RWPE2 (cell line): ENCODE data around the gene MARF1.
"Not testable (repeated sequence)": the region's sequence is repeated elsewhere in the genome, so short reads cannot be mapped to it uniquely, and the experiment has no call there.

ENCODE experiments used
- ATAC-seq: fragments of 200-7000 bp; cut with Tn5 transposase; 3 replicates; pipeline ENCODE4 v1.9.1; 2021; ENCODE audit warnings: low read depth
- DNase-seq: peaks from one replicate; pipeline ENCODE4 v3.0.0-alpha.2; 2020; ENCODE audit warnings: low spot score
- H3K27ac ChIP-seq: fragments of 450-650 bp; 2 replicates; pipeline ENCODE4 v1.5.1; 2017; ENCODE audit warnings: mild to moderate bottlenecking; ENCODE audit not compliant: poor library complexity, severe bottlenecking
- H3K27me3 ChIP-seq: fragments of 250-450 bp; sonication (Bioruptor Pico); 2 replicates; pipeline ENCODE4 v1.5.1; 2021; ENCODE audit warnings: mild to moderate bottlenecking, moderate library complexity; ENCODE audit not compliant: insufficient read depth, poor library complexity, severe bottlenecking
- H3K36me3 ChIP-seq: fragments of 250-450 bp; sonication (Bioruptor Pico); 2 replicates; pipeline ENCODE4 v1.5.1; 2020; ENCODE audit warnings: low read depth, mild to moderate bottlenecking, moderate library complexity
- H3K4me1 ChIP-seq: fragments of 250-450 bp; sonication (Bioruptor Pico); 2 replicates; pipeline ENCODE4 v1.5.1; 2021; ENCODE audit warnings: mild to moderate bottlenecking, moderate library complexity; ENCODE audit not compliant: insufficient read depth, poor library complexity, severe bottlenecking
- H3K4me3 ChIP-seq: fragments of 250-450 bp; sonication (Bioruptor Pico); 2 replicates; pipeline ENCODE4 v1.5.1; 2021; ENCODE audit warnings: mild to moderate bottlenecking, moderate library complexity; ENCODE audit not compliant: severe bottlenecking
- H3K9me3 ChIP-seq: fragments of 250-450 bp; sonication (Bioruptor Pico); 2 replicates; pipeline ENCODE4 v1.5.1; 2021; ENCODE audit warnings: mild to moderate bottlenecking, moderate library complexity; ENCODE audit not compliant: severe bottlenecking
- CTCF ChIP-seq: fragments of 450-650 bp; IDR thresholded peaks from one replicate; pipeline ENCODE4 v1.5.1; 2017; ENCODE audit warnings: mild to moderate bottlenecking, moderate library complexity; ENCODE audit not compliant: poor library complexity, severe bottlenecking

MARF1 gene

GRCh38 chr16:15610369-15610871, 32.5 kb downstream of the MARF1 start:
- Histone ChIP-seq H3K9me3 (no peaks in the 10 kb centered on the region), H3K27me3 (no peaks in the 10 kb centered on the region), H3K36me3 (peaks cover 62% of the 10 kb centered on the region), H3K27ac (no peak overlapping the region), H3K4me1 (peaks cover 13% of the 10 kb centered on the region), H3K4me3 (no peak overlapping the region)
- TF ChIP-seq CTCF, result no peak
- no peak for ATAC-seq
- DNase-seq, result no peak

- Histone ChIP-seq H3K9me3 (no peaks in the 10 kb centered on the region), H3K4me3 (no peak overlapping the region), H3K36me3 (peaks cover 64% of the 10 kb centered on the region), H3K27ac (no peak overlapping the region), H3K4me1 (peaks cover 13% of the 10 kb centered on the region), H3K27me3 (no peaks in the 10 kb centered on the region)
- TF ChIP-seq CTCF, result no peak
- DNase-seq, result no peak
- ATAC-seq, result no peak
Measured at GRCh38 chr16:15609286-15609649, 33.7 kb downstream of the MARF1 start.

GRCh38 chr16:15608398-15609285, 34.3 kb downstream of the MARF1 start:
- ATAC-seq (no peak), DNase-seq (no peak)
- Histone ChIP-seq H3K4me3 (no peak overlapping the region), H3K9me3 (no peaks in the 10 kb centered on the region), H3K4me1 (peaks cover 8% of the 10 kb centered on the region), H3K36me3 (peaks cover 71% of the 10 kb centered on the region), H3K27me3 (no peaks in the 10 kb centered on the region), H3K27ac (no peak overlapping the region)
- no peak for TF ChIP-seq CTCF

- no peak for TF ChIP-seq CTCF
- Histone ChIP-seq H3K27ac (no peak overlapping the region), H3K27me3 (no peaks in the 10 kb centered on the region), H3K4me1 (no peaks in the 10 kb centered on the region), H3K9me3 (no peaks in the 10 kb centered on the region), H3K4me3 (no peak overlapping the region), H3K36me3 (peaks cover 74% of the 10 kb centered on the region)
- ATAC-seq (no peak), DNase-seq (no peak)
Measured at GRCh38 chr16:15607700-15608396, 35.1 kb downstream of the MARF1 start.

GRCh38 chr16:15607221-15607699, 35.7 kb downstream of the MARF1 start:
- DNase-seq, H3K4me3 ChIP-seq, H3K4me1 ChIP-seq, H3K27me3 ChIP-seq, H3K9me3 ChIP-seq, ATAC-seq, H3K27ac ChIP-seq: not testable (repeated sequence)
- H3K36me3 ChIP-seq, result peaks cover 74% of the 10 kb centered on the region
